Ovary (tissue), 9 donors: ENCODE results near the gene STMND1. TPM values are rescaled to one million over a fixed set of nuclear protein-coding genes. Genes with fewer than 3 reads are reported as not detected.

Source experiments
- DNase-seq, 5 donors: peaks; one replicate each; pipeline ENCODE4 v3.0.0-alpha.2; 2019 to 2020
- H3K27ac ChIP-seq, 2 donors: fragments of 200-600 bp; one replicate each; pipeline versions ENCODE4 v1.5.1 to v1.8.0; 2019 to 2022
- H3K27me3 ChIP-seq: fragments of 200-600 bp; one replicate; pipeline ENCODE4 v1.8.0; 2022
- H3K36me3 ChIP-seq: fragments of 200-600 bp; sonication (generic); one replicate; pipeline ENCODE4 v1.5.1; 2019
- H3K4me1 ChIP-seq: one replicate; pipeline ENCODE4 v1.8.1; 2013; ENCODE audit warnings: mild to moderate bottlenecking, moderate library complexity; ENCODE audit not compliant: insufficient read depth
- H3K4me3 ChIP-seq: fragments of 200-600 bp; sonication (generic); one replicate; pipeline ENCODE4 v1.5.1; 2017
- H3K9me3 ChIP-seq, 2 donors: fragments of 200-600 bp in 1 of 2; sonication (generic) in 1 of 2; one replicate each; pipeline versions ENCODE4 v1.5.1 to v1.8.1; 2013 to 2019; ENCODE audit warnings: mild to moderate bottlenecking in 1 of 2, moderate library complexity in 1 of 2
- EP300 ChIP-seq: sonication (generic); formaldehyde crosslinking; IDR thresholded peaks from one replicate; pipeline ENCODE4 v1.6.1; 2017; ENCODE audit warnings: antibody characterized with exemption
- POLR2A ChIP-seq: fragments of 450-650 bp; IDR thresholded peaks from one replicate; pipeline ENCODE4 v1.6.1; 2017; ENCODE audit warnings: antibody characterized with exemption, mild to moderate bottlenecking, moderate library complexity
- WGBS, 3 donors: extraction: QIAGEN DNeasy Blood & Tissue Kit in 1 of 3; methylation state at CpG; one replicate each; pipeline versions ENCODE4 v1.1.5 to v1.1.7; 2013 to 2017; 5-methylcytosine and 5-hydroxymethylcytosine counted together
- intact Hi-C, 4 donors: fragments of 100-400 bp; cut with DNase I; formaldehyde crosslinking; loops; one replicate each; pipeline versions ENCODE4 v1.11.0 to v1.15.1; 2022 to 2023
- polyA plus RNA-seq, 2 donors: library from polyadenylated mRNA; stranded (reverse); fragments of 200-250 nt in 1 of 2; fragments of 350-450 nt in 1 of 2; fragmentation: Illumina TruSeq in 1 of 2; extraction: RNeasy Lipid Tissue Mini Kit (QIAGEN cat#74804) in 1 of 2; gene quantifications; one replicate each; pipeline ENCODE4 v1.2.3, GENCODE V29; 2013 to 2014
- total RNA-seq, 7 donors: library from RNA; depleted of rRNA in 2 of 7; stranded (reverse); fragments of >200 nt in 2 of 7; fragmentation: NEBNext Ultra II Directional in 3 of 7; extraction: Animal tissue kit (Norgen Biotek cat#: 25700) in 3 of 7; gene quantifications; one replicate each; pipeline versions ENCODE4 v1.1.0 to v1.2.4, GENCODE V29; 2016 to 2023
- TF ChIP-seq, protein P1 (sequence below), 3 donors: fragments of 450-650 bp in 2 of 3; fragments of 200-600 bp in 1 of 3; IDR thresholded peaks; one replicate each; pipeline versions ENCODE4 v1.5.1 to v1.8.0; 2016 to 2022; ENCODE audit warnings: antibody characterized with exemption in 3 of 3, mild to moderate bottlenecking in 1 of 3
- donor health status: DM: no; HTN: no; CAD: no; lungs with moderate emphysema.
- donor health status: DM: no; HTN: no; CAD: no.
- donor health status: Bipolar disorder and iron deficiency.
- donor health status: DM: yes; HTN: yes; CAD: no.
- donor health status: DM: no; HTN: no; CAD: no.
- donor health status: DM: yes; HTN: yes; CAD: no.

Gene STMND1
- total and polyA plus RNA-seq, 9 donors: 0.07 to 8.6 (median 0.70) TPM; not detected in 5

DNA sequence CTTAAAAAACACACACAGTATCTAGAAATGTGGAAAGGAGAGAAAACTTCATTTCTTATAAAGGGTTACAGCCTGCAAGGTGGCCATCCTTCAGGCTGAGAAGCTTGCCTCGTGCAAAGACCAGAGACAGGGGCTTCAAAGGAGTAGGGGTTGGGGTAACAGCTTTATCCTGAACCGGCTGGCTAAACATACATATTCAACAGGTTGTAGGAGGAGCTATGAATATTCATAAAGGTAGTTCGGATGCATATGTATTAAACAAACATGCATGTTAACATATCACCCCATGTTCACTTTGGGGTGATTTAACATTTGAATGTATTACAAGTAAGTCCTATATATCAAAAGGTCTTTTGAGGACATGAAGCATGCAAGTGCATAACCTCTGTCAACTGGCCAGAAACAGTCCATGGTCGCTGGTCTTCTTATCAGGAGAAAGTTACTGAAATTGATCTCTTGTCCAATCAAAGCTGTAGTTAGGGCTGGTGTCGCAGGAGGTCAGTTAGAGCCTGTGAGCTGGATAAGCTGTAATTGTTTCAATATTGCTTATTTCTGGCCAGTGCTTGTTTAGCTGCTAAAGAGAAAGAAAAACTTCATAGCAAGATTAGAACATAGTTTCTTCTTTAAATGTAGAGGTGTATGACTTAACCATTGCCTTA is 2.3 kb upstream of the STMND1 start:
- no peak for DNase-seq
- Histone ChIP-seq H3K27me3 (no peaks in the 10 kb centered on the region), H3K4me1 (peaks cover 2% of the 10 kb centered on the region), H3K36me3 (no peaks in the 10 kb centered on the region), H3K4me3 (no peak overlapping the region), H3K9me3 (no peaks in the 10 kb centered on the region), H3K27ac (no peak overlapping the region)
- intact Hi-C loops: no loop called here
- 43 to 53% (median 48%) methylated on average over 5 of the region's 5 CpGs for WGBS, 3 donors
- TF ChIP-seq POLR2A (no peak), EP300 (no peak)
- TF ChIP-seq, protein P1, sequence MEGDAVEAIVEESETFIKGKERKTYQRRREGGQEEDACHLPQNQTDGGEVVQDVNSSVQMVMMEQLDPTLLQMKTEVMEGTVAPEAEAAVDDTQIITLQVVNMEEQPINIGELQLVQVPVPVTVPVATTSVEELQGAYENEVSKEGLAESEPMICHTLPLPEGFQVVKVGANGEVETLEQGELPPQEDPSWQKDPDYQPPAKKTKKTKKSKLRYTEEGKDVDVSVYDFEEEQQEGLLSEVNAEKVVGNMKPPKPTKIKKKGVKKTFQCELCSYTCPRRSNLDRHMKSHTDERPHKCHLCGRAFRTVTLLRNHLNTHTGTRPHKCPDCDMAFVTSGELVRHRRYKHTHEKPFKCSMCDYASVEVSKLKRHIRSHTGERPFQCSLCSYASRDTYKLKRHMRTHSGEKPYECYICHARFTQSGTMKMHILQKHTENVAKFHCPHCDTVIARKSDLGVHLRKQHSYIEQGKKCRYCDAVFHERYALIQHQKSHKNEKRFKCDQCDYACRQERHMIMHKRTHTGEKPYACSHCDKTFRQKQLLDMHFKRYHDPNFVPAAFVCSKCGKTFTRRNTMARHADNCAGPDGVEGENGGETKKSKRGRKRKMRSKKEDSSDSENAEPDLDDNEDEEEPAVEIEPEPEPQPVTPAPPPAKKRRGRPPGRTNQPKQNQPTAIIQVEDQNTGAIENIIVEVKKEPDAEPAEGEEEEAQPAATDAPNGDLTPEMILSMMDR (IDR thresholded peaks at IDR 0.05): no peak

GRCh38 chr6:17100806-17101205 is 1.0 kb upstream of the STMND1 start:
- H3K36me3 ChIP-seq: no peaks in the 10 kb centered on the region
- H3K4me1 ChIP-seq: peaks cover 2% of the 10 kb centered on the region
- TF ChIP-seq, protein P1 (IDR thresholded peaks at IDR 0.05): no peak
- no peak for TF ChIP-seq EP300
- TF ChIP-seq POLR2A: no peak
- DNase-seq: no peak
- no peak overlapping the region for H3K27ac ChIP-seq
- WGBS, 3 donors: 69 to 92% (median 75%) methylated on average over 1 of the region's 1 CpG
- H3K27me3 ChIP-seq: no peaks in the 10 kb centered on the region
- no peaks in the 10 kb centered on the region for H3K9me3 ChIP-seq
- intact Hi-C loops: no loop called here
- no peak overlapping the region for H3K4me3 ChIP-seq

- intact Hi-C loops: no loop called here
- H3K4me3 ChIP-seq: peak overlapping the region; percentile 18
- H3K4me1 ChIP-seq: peaks cover 2% of the 10 kb centered on the region
- H3K9me3 ChIP-seq: no peaks in the 10 kb centered on the region
- no peaks in the 10 kb centered on the region for H3K27me3 ChIP-seq
- no peaks in the 10 kb centered on the region for H3K36me3 ChIP-seq
- 25 to 30% (median 27%) methylated on average over 23 of the region's 23 CpGs for WGBS, 3 donors
- DNase-seq: no peak
- TF ChIP-seq EP300 (no peak), POLR2A (no peak)
- TF ChIP-seq, protein P1 (IDR thresholded peaks at IDR 0.05): no peak
- no peak overlapping the region for H3K27ac ChIP-seq
These were observed 514 bp downstream of the STMND1 start for GRCh38 chr6:17102258-17102870.

DNA sequence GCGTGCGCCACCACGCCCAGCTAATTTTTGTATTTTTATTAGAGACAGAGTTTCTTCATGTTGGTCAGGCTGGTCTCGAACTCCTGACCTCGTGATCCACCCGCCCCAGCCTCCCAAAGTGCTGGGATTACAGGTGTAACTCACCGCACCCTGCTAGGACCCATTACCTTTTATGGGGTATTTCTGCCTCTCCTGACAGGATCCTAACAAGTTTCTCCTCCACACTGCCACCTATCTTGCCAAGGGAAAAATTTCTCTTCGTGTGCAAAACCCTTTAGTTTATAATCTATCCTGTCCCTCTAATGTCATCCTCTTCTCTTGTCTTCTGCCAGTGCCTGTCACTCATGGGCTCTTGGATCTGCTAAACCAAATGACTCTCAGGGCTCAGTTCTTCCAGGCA is 1.9 kb downstream of the STMND1 start:
- TF ChIP-seq, protein P1 (IDR thresholded peaks at IDR 0.05): no peak
- TF ChIP-seq POLR2A (no peak), EP300 (no peak)
- H3K27me3 ChIP-seq: no peaks in the 10 kb centered on the region
- intact Hi-C loops: no loop called here
- H3K36me3 ChIP-seq: no peaks in the 10 kb centered on the region
- H3K27ac ChIP-seq: no peak overlapping the region
- no peak overlapping the region for H3K4me3 ChIP-seq
- no peak for DNase-seq
- 84 to 89% (median 86%) methylated on average over 8 of the region's 8 CpGs for WGBS, 3 donors
- H3K4me1 ChIP-seq: peaks cover 2% of the 10 kb centered on the region
- H3K9me3 ChIP-seq: no peaks in the 10 kb centered on the region
